ENCODE data around the gene ACER3. TPM values are rescaled to one million over a fixed set of nuclear protein-coding genes. Genes with fewer than 3 reads are reported as not detected.
A peak's percentile ranks its signal among the peaks of the same experiment; 100 is the strongest.

The ACER3 gene
- total RNA-seq, 4 donors from 2014 or later = 6.5 to 58.9 (median 27.4) TPM

- DNase-seq = peak; percentile 94 to 96
- Histone ChIP-seq H3K36me3 (no peaks in the 10 kb centered on the region), H3K27me3 (no peaks in the 10 kb centered on the region), H3K27ac (peak overlapping the region; percentile 93 to 95), H3K4me3 (no peak overlapping the region), H3K4me1 (peaks cover 6 to 24% of the 10 kb centered on the region in 2 donors), H3K9me3 (no peaks in the 10 kb centered on the region)
- intact Hi-C loops (cut with DNase I; ENCODE audit: low total_unique reads) = no loop called here
- TF ChIP-seq POLR2A (IDR thresholded peaks at IDR 0.05) = peak; percentile 33 to 38
- TF ChIP-seq CTCF (IDR thresholded peaks at IDR 0.05) = peak; percentile 49 to 82 (median 78)
These were observed 212.7 kb downstream of the ACER3 start for GRCh38 chr11:77073328-77074001.

- Histone ChIP-seq H3K9me3 (no peaks in the 10 kb centered on the region), H3K27me3 (no peaks in the 10 kb centered on the region), H3K36me3 (no peaks in the 10 kb centered on the region), H3K4me1 (peaks cover 6 to 24% of the 10 kb centered on the region in 2 donors), H3K4me3 (no peak overlapping the region), H3K27ac (peak overlapping the region; percentile 93 to 95)
- DNase-seq = peak; percentile 24 to 32
- TF ChIP-seq POLR2A (IDR thresholded peaks at IDR 0.05) (no peak), CTCF (IDR thresholded peaks at IDR 0.05) (no peak)
- intact Hi-C loops (cut with DNase I; ENCODE audit: low total_unique reads) = no loop called here
These were observed 213.5 kb downstream of the ACER3 start for GRCh38 chr11:77074205-77074604.

- H3K4me1 ChIP-seq = peaks cover 6 to 24% of the 10 kb centered on the region in 2 donors
These were observed 214.0 kb downstream of the ACER3 start for GRCh38 chr11:77074626-77075221.

GRCh38 chr11:77075425-77075905 is 214.7 kb downstream of the ACER3 start:
- intact Hi-C loops (cut with DNase I; ENCODE audit: low total_unique reads) = no loop called here
- Histone ChIP-seq H3K27ac (peak overlapping the region; percentile 93 to 95), H3K27me3 (no peaks in the 10 kb centered on the region), H3K9me3 (no peaks in the 10 kb centered on the region), H3K4me1 (peaks cover 6 to 24% of the 10 kb centered on the region in 2 donors), H3K36me3 (no peaks in the 10 kb centered on the region), H3K4me3 (no peak overlapping the region)
- TF ChIP-seq POLR2A (IDR thresholded peaks at IDR 0.05) (no peak), CTCF (IDR thresholded peaks at IDR 0.05) (no peak)
- DNase-seq = no peak

More at GRCh38 chr11:77074626-77075221, 214.0 kb downstream of the ACER3 start:
- no peaks in the 10 kb centered on the region for H3K27me3 ChIP-seq
- H3K4me3 ChIP-seq = no peak overlapping the region
- H3K27ac ChIP-seq = peak overlapping the region; percentile 93 to 95
- intact Hi-C loops (cut with DNase I; ENCODE audit: low total_unique reads) = no loop called here
- no peaks in the 10 kb centered on the region for H3K36me3 ChIP-seq
- H3K9me3 ChIP-seq = no peaks in the 10 kb centered on the region
- peak; percentile 14 to 17 for DNase-seq
- no peak for TF ChIP-seq CTCF (IDR thresholded peaks at IDR 0.05)
- TF ChIP-seq POLR2A (IDR thresholded peaks at IDR 0.05) = no peak

Other genes starting within 250 kb of the ACER3 start
- 100 to 1,000 TPM in 1 of 4 donors, 10 to 100 TPM in 2, 1 to 10 TPM in 1; 10.0 to 121 (median 17.5) TPM for gene LRRC32, start 190.2 kb upstream of the ACER3 start, total RNA-seq
- gene TSKU, start 77.6 kb upstream of the ACER3 start, total RNA-seq = 100 to 1,000 TPM in 1 of 4 donors, 10 to 100 TPM in 3; 19.4 to 108 (median 27.4) TPM
- gene B3GNT6, start 173.5 kb downstream of the ACER3 start, total RNA-seq = under 1 TPM in 1 of 4 donors, not detected in 3; under 0.01 TPM
- 10 to 100 TPM in 2 of 4 donors, 1 to 10 TPM in 2; 1.8 to 16.6 (median 8.0) TPM for gene CAPN5, start 206.1 kb downstream of the ACER3 start, total RNA-seq
- 1 to 10 TPM in 2 of 4 donors, not detected in 2; 1.0 to 2.1 TPM for gene OMP, start 241.9 kb downstream of the ACER3 start, total RNA-seq